Psoas muscle (tissue), 8 donors: Measurements from ENCODE around the gene HIPK4. TPM values are rescaled to one million over a fixed set of nuclear protein-coding genes. Genes with fewer than 3 reads are reported as not detected.
A peak's percentile ranks its signal among the peaks of the same experiment; 100 is the strongest.

ENCODE experiments used
- ATAC-seq, 4 donors: fragments of 200-7000 bp; cut with Tn5 transposase; one replicate each; pipeline ENCODE4 v1.9.1; 2020; ENCODE audit warnings: moderate library complexity in 3 of 4, mild to moderate bottlenecking in 2 of 4
- DNase-seq, 2 donors: peaks; one replicate each; pipeline ENCODE4 v3.0.0-alpha.2; 2020
- H3K27ac ChIP-seq: fragments of 200-600 bp; one replicate; pipeline ENCODE4 v1.8.0; 2022
- H3K27me3 ChIP-seq, 3 donors: fragments of 200-600 bp in 1 of 3; one replicate each; pipeline versions ENCODE4 v1.6.1 to v1.8.0; 2013 to 2022; ENCODE audit warnings: low read length in 2 of 3, mild to moderate bottlenecking in 2 of 3, moderate library complexity in 1 of 3; ENCODE audit not compliant: insufficient read depth in 3 of 3
- H3K36me3 ChIP-seq, 2 donors: fragments of 200-600 bp in 1 of 2; one replicate each; pipeline versions ENCODE4 v1.6.1 to v1.8.0; 2013 to 2022; ENCODE audit warnings: low read depth in 1 of 2, mild to moderate bottlenecking in 1 of 2, moderate library complexity in 1 of 2; ENCODE audit not compliant: insufficient read depth in 1 of 2
- H3K4me1 ChIP-seq: fragments of 200-600 bp; one replicate; pipeline ENCODE4 v1.8.0; 2022
- H3K4me3 ChIP-seq: fragments of 200-600 bp; one replicate; pipeline ENCODE4 v1.8.0; 2022; ENCODE audit warnings: mild to moderate bottlenecking
- H3K9me3 ChIP-seq: fragments of 200-600 bp; one replicate; pipeline ENCODE4 v1.8.0; 2022
- WGBS, 3 donors: extraction: QIAGEN DNeasy Blood & Tissue Kit; methylation state at CpG; one replicate each; pipeline versions ENCODE4 v1.1.6 to v1.1.7; 2013; 5-methylcytosine and 5-hydroxymethylcytosine counted together
- intact Hi-C, 2 donors: fragments of 100-400 bp; cut with DNase I; formaldehyde crosslinking; loops; one replicate each; pipeline versions ENCODE4 v1.11.0 to v1.14.2; 2022
- polyA plus RNA-seq, 3 donors: library from polyadenylated mRNA; stranded (reverse); fragments of 200-250 nt; gene quantifications; one replicate each; pipeline ENCODE4 v1.2.3, GENCODE V29; 2013
- total RNA-seq, 4 donors: library from RNA; stranded (reverse); fragmentation: NEBNext Ultra II Directional in 2 of 4; extraction: Animal tissue kit (Norgen Biotek cat#: 25700) in 2 of 4; gene quantifications; one replicate each; pipeline versions ENCODE4 v1.2.1 to v1.2.4, GENCODE V29; 2021 to 2023
- TF ChIP-seq, protein P1 (sequence below): fragments of 200-600 bp; IDR thresholded peaks from one replicate; pipeline ENCODE4 v1.8.0; 2022; ENCODE audit warnings: antibody characterized with exemption
- donor health status: healthy with polysubstance abuse.
- donor health status: DM: no; HTN: no; CAD: no; lungs with moderate emphysema.
- donor health status: Bipolar disorder and iron deficiency.
- donor health status: healthy.
- donor health status: DM: yes; HTN: yes; CAD: no.
- donor health status: DM: no; HTN: no; CAD: no.
- donor health status: DM: no; HTN: no; CAD: no.
- donor health status: DM: yes; HTN: yes; CAD: no.

HIPK4 gene
- total and polyA plus RNA-seq, 7 donors = 0.03 to 0.11 (median 0.08) TPM; not detected in 4

DNA sequence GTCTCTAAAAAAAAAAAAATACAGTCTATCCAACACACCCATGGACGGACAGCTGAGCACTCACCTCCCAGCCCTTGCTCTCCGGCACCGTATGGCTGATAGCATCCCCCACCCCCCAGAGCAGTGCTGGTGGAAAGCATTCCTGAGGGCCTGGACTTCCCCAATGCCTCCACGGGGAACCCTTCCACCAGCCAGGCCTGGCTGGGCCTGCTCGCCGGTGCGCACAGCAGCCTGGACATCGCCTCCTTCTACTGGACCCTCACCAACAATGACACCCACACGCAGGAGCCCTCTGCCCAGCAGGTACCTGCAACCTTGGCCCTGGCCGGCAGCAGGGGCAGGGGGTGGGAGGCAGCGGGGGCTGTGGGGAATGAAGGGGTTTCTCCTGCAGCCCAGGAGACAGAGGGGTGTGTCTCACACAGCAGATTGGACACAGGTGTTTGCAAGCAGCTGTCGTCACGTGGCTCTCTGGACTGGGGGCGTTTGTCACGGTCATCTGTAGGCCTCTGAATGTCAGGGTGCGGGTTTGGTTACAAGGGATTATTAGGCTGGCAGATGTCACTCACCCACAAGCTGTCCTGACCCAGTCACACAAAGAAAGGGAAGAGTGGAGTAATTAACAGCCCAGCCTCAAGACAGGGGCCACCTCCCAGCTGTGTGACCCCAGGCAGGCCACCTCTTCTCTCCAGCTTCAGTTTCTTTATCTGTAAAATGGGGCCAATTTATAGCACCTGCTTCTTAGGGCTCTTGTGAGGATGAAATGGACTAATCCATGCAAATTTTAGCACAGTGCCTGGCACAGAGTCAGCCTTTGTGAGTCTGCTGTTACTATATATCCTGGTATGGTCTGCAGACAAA, 22.2 kb downstream of the HIPK4 start:
- Histone ChIP-seq H3K9me3 (no peaks in the 10 kb centered on the region), H3K4me3 (no peak overlapping the region), H3K4me1 (peaks cover 9% of the 10 kb centered on the region), H3K27ac (peak overlapping the region; percentile 58), H3K27me3 (no peaks in the 10 kb centered on the region), H3K36me3 (peaks cover 0 to 63% of the 10 kb centered on the region in 2 donors)
- TF ChIP-seq, protein P1, sequence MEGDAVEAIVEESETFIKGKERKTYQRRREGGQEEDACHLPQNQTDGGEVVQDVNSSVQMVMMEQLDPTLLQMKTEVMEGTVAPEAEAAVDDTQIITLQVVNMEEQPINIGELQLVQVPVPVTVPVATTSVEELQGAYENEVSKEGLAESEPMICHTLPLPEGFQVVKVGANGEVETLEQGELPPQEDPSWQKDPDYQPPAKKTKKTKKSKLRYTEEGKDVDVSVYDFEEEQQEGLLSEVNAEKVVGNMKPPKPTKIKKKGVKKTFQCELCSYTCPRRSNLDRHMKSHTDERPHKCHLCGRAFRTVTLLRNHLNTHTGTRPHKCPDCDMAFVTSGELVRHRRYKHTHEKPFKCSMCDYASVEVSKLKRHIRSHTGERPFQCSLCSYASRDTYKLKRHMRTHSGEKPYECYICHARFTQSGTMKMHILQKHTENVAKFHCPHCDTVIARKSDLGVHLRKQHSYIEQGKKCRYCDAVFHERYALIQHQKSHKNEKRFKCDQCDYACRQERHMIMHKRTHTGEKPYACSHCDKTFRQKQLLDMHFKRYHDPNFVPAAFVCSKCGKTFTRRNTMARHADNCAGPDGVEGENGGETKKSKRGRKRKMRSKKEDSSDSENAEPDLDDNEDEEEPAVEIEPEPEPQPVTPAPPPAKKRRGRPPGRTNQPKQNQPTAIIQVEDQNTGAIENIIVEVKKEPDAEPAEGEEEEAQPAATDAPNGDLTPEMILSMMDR = no peak
- ATAC-seq (peak; percentile 69 to 84 (median 83)), DNase-seq (no peak)
- intact Hi-C loops = loop anchor here in 1 of 2 donors (5.0 kb wide), 1 partner anchor 34 kb away; no protein-coding TSS in a partner anchor
- 42 to 57% (median 44%) methylated on average over 16 of the region's 16 CpGs for WGBS, 3 donors

DNA sequence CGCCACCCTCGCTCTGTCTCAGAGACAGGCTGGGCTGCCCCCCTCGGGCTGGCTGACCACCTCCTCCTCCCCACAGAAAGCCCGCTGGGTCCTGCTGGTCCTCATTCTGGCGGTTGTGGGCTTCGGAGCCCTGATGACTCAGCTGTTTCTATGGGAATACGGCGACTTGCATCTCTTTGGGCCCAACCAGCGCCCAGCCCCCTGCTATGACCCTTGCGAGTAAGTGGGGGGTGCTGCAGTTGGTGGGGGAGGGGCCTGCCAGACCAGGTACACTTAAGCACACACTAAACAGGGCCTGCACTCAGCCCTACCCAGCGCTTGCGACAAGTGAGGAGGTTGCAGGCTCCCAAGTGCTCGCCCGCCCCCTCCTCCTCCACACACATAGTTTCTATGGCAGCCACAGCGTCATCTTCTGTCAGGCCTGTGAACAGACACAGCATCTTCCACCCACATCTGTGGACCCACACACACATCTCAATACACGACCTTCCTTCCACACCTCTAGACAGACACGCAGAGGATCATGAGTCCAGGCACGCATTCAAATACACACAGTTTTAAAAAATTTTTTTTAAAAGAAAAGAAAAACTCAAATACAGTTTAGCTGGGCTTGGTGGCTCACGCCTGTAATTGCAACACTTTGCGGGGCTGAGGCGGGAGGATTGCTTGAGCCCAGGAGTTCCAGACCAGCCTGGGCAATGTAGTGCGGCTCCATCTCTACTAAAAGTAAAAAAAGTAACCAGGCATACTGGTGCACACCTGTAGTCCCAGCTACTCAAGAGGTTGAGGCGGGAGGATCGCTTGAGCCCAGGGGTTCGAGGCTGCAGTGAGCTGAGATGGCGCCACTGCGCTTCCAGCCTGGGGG, 23.1 kb downstream of the HIPK4 start:
- H3K4me3 ChIP-seq = no peak overlapping the region
- H3K4me1 ChIP-seq = peaks cover 9% of the 10 kb centered on the region
- H3K27ac ChIP-seq = peak overlapping the region; percentile 58
- DNase-seq = no peak
- WGBS, 3 donors = 83 to 87% (median 86%) methylated on average over 26 to 27 of the region's 27 CpGs
- H3K9me3 ChIP-seq = no peaks in the 10 kb centered on the region
- H3K36me3 ChIP-seq = peaks cover 0 to 54% of the 10 kb centered on the region in 2 donors
- intact Hi-C loops = loop anchor here in 1 of 2 donors (5.0 kb wide), 1 partner anchor 35 kb away; no protein-coding TSS in a partner anchor
- peak in 2 of 4 donors; percentile 7 to 14 for ATAC-seq
- TF ChIP-seq, protein P1 = no peak
- no peaks in the 10 kb centered on the region for H3K27me3 ChIP-seq

DNA sequence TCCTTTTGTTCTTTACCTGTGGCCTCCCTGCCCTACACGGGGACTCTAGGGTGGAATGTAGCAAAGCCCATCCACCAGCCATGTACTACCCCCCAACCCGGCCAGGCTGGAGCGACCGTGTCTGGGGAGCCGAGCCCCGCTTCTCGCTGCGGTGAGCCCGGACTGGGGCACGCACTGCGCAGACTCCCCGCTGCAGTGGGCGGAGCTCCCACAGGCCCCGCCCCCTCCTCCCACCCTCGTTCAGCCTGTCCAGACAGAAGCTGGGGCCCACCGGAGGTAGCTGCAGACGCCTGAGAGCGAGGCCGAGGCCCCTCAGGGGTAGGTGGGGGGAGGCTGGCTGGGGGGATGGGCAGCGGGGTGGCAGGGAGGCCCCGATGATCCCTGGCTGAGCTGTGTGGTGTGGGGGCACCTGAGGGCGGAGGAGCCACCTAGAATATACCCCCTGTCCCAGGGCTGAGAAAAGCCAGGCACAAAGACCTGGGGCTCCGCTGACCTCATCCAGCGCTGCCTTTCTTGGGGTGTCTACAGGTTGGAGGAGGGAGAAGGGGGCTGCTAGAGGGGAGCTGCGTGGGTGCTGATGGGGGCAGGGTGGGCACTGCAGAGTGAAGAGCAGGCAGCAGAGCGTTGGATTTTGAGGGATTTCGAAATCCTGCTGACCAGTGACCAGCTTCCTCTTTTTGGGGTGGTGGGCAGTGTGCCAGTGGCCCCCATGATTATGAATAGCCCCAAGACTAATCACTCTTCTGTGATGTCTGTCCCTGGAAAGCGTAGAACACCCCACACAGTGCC, 24.2 kb downstream of the HIPK4 start:
- ATAC-seq (peak; percentile 11 to 47 (median 42)), DNase-seq (peak in 1 of 2 donors; percentile 61)
- intact Hi-C loops = loop anchor here in 1 of 2 donors (5.0 kb wide), 1 partner anchor 36 kb away; no protein-coding TSS in a partner anchor
- Histone ChIP-seq H3K27ac (no peak overlapping the region), H3K4me1 (peaks cover 9% of the 10 kb centered on the region), H3K27me3 (no peaks in the 10 kb centered on the region), H3K9me3 (no peaks in the 10 kb centered on the region), H3K36me3 (peaks cover 0 to 43% of the 10 kb centered on the region in 2 donors), H3K4me3 (peak overlapping the region; percentile 17)
- WGBS, 3 donors = 47 to 56% (median 49%) methylated on average over 27 to 28 of the region's 28 CpGs
- TF ChIP-seq, protein P1 = no peak

DNA sequence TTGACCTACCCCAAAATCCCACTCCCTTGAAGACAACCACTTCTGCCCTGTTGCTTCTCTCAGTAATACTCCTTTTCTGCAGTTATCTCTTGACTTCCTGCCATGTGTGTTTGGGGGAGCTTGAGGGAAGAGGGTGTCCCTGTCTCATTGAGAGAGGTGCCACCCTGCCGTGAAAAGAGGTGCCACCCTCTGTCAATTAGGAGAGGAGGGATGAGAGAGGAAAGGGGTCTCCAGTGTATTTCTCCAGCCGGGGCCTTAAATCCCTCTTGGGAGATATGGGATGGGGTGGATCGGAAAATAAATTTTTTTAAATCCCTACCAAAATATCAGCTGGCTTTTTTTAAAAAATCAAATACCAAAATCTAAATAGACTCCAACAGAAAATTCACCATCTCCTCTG, 25.0 kb downstream of the HIPK4 start:
- WGBS, 3 donors = 72 to 76% (median 75%) methylated on average over 3 of the region's 3 CpGs
- intact Hi-C loops = loop anchor here in 1 of 2 donors (5.0 kb wide), 1 partner anchor 37 kb away; no protein-coding TSS in a partner anchor
- no peak overlapping the region for H3K4me3 ChIP-seq
- no peaks in the 10 kb centered on the region for H3K27me3 ChIP-seq
- DNase-seq (no peak), ATAC-seq (no peak)
- H3K36me3 ChIP-seq = peaks cover 0 to 35% of the 10 kb centered on the region in 2 donors
- no peak overlapping the region for H3K27ac ChIP-seq
- peaks cover 9% of the 10 kb centered on the region for H3K4me1 ChIP-seq
- no peaks in the 10 kb centered on the region for H3K9me3 ChIP-seq
- TF ChIP-seq, protein P1 = no peak
